Measurements from ENCODE around the gene SPACA7.

SPACA7 gene

DNA sequence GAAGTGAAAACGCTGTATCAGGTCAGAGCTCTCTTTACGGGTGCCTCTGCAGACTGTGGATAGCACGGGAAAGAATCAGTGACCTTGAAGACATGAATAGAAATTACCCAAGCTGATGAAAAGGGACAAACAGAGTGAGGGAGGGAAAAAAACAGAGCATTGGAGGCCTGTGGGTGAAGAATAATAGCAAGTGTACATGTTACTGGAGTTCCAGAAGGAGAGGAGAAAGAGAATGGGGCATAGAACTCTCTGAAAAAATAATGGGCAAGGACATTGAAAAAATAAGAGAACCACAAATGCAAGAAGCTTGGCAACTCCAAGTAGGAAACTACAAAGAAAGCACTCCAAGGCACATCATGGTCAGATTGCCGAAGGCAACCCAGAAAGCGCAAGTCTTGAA is 86.3 kb downstream of the SPACA7 start:
- Histone ChIP-seq H2BK120ac (ENCODE audit: insufficient read depth, low read length, poor library complexity) (no peak overlapping the region), H3K27me3 (ENCODE audit: insufficient read depth, low read length) (no peaks in the 10 kb centered on the region), H3K23ac (ENCODE audit: low read length) (no peak overlapping the region), H3K4me1 (ENCODE audit: control insufficient read depth in 1 of 2, insufficient read depth in 2 of 2, low read length in 2 of 2) (no peaks in the 10 kb centered on the region), H3K4me2 (ENCODE audit: low read length) (no peak overlapping the region), H3K4ac (ENCODE audit: low read depth, low read length) (no peak overlapping the region), H3K18ac (ENCODE audit: low read length) (no peak overlapping the region), H4K8ac (ENCODE audit: low read depth, low read length) (no peak overlapping the region), H3K4me3 (ENCODE audit: low read depth, low read length) (no peak overlapping the region), H2AK5ac (ENCODE audit: low read length) (no peak overlapping the region), H3K14ac (ENCODE audit: low read length) (no peak overlapping the region), H2AFZ (ENCODE audit: insufficient read depth, low read length, poor library complexity) (no peak overlapping the region), H4K12ac (ENCODE audit: low read depth, low read length) (no peak overlapping the region), H3K27ac (ENCODE audit: low read depth, low read length) (no peak overlapping the region), H3K36me3 (ENCODE audit: control insufficient read depth in 1 of 2, insufficient read depth in 2 of 2, low read length in 2 of 2) (no peaks in the 10 kb centered on the region), H3K9me3 (ENCODE audit: insufficient read depth, low read depth, low read length) (peaks cover 4% of the 10 kb centered on the region), H4K91ac (ENCODE audit: low read depth, low read length) (no peak overlapping the region), H3K79me1 (ENCODE audit: low read length) (no peaks in the 10 kb centered on the region), H3K9ac (ENCODE audit: low read length) (no peak overlapping the region), H3K79me2 (ENCODE audit: control insufficient read depth, insufficient read depth, low read length, poor library complexity) (no peaks in the 10 kb centered on the region), H2BK5ac (ENCODE audit: low read depth, low read length, poor library complexity) (no peak overlapping the region), H2BK12ac (ENCODE audit: low read length) (no peak overlapping the region)
- no CpG with 5 or more reads among the region's 5 CpGs for WGBS (ENCODE audit: extremely low coverage, insufficient coverage, insufficient read length)
- DNase-seq = no peak

DNA sequence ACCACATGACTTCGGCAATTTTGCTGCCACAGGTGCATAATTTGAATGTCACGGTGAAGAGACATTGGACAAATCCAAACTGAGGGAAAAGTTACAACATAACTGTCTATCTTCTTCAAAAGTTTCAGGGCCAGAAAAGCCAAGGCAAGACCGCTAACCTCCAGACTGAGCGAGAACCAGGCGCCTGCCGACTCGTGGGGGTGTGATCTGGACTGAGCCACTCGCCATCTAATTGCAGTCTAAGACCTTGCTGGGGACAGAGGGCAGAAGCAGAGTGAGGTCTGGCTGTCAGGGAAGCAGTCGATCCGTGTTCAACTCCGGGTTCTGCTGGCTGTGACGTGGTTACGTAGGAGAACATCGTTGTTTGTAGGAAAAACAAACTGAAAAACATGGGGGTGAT is 88.6 kb downstream of the SPACA7 start:
- Histone ChIP-seq H3K27me3 (ENCODE audit: insufficient read depth, low read length) (no peaks in the 10 kb centered on the region), H3K36me3 (ENCODE audit: control insufficient read depth in 1 of 2, insufficient read depth in 2 of 2, low read length in 2 of 2) (no peaks in the 10 kb centered on the region), H3K27ac (ENCODE audit: low read depth, low read length) (no peak overlapping the region), H2BK12ac (ENCODE audit: low read length) (no peak overlapping the region), H4K91ac (ENCODE audit: low read depth, low read length) (no peak overlapping the region), H3K4me3 (ENCODE audit: low read depth, low read length) (no peak overlapping the region), H2BK5ac (ENCODE audit: low read depth, low read length, poor library complexity) (no peak overlapping the region), H3K9me3 (ENCODE audit: insufficient read depth, low read depth, low read length) (peaks cover 7% of the 10 kb centered on the region), H2BK120ac (ENCODE audit: insufficient read depth, low read length, poor library complexity) (no peak overlapping the region), H3K79me2 (ENCODE audit: control insufficient read depth, insufficient read depth, low read length, poor library complexity) (no peaks in the 10 kb centered on the region), H2AK5ac (ENCODE audit: low read length) (no peak overlapping the region), H3K23ac (ENCODE audit: low read length) (no peak overlapping the region), H4K12ac (ENCODE audit: low read depth, low read length) (no peak overlapping the region), H4K8ac (ENCODE audit: low read depth, low read length) (no peak overlapping the region), H3K14ac (ENCODE audit: low read length) (no peak overlapping the region), H3K18ac (ENCODE audit: low read length) (no peak overlapping the region), H3K4me2 (ENCODE audit: low read length) (no peak overlapping the region), H2AFZ (ENCODE audit: insufficient read depth, low read length, poor library complexity) (no peak overlapping the region), H3K79me1 (ENCODE audit: low read length) (no peaks in the 10 kb centered on the region), H3K4me1 (ENCODE audit: control insufficient read depth in 1 of 2, insufficient read depth in 2 of 2, low read length in 2 of 2) (no peaks in the 10 kb centered on the region), H3K9ac (ENCODE audit: low read length) (no peak overlapping the region), H3K4ac (ENCODE audit: low read depth, low read length) (no peak overlapping the region)
- no CpG with 5 or more reads among the region's 14 CpGs for WGBS (ENCODE audit: extremely low coverage, insufficient coverage, insufficient read length)
- DNase-seq = no peak

- Histone ChIP-seq H3K4me3 (ENCODE audit: low read depth, low read length) (no peak overlapping the region), H3K79me2 (ENCODE audit: control insufficient read depth, insufficient read depth, low read length, poor library complexity) (no peaks in the 10 kb centered on the region), H3K4ac (ENCODE audit: low read depth, low read length) (no peak overlapping the region), H3K14ac (ENCODE audit: low read length) (no peak overlapping the region), H2BK120ac (ENCODE audit: insufficient read depth, low read length, poor library complexity) (no peak overlapping the region), H2BK5ac (ENCODE audit: low read depth, low read length, poor library complexity) (no peak overlapping the region), H3K27ac (ENCODE audit: low read depth, low read length) (no peak overlapping the region), H3K9me3 (ENCODE audit: insufficient read depth, low read depth, low read length) (peaks cover 7% of the 10 kb centered on the region), H3K9ac (ENCODE audit: low read length) (no peak overlapping the region), H4K12ac (ENCODE audit: low read depth, low read length) (no peak overlapping the region), H3K18ac (ENCODE audit: low read length) (no peak overlapping the region), H3K4me1 (ENCODE audit: control insufficient read depth in 1 of 2, insufficient read depth in 2 of 2, low read length in 2 of 2) (no peaks in the 10 kb centered on the region), H4K8ac (ENCODE audit: low read depth, low read length) (no peak overlapping the region), H2AFZ (ENCODE audit: insufficient read depth, low read length, poor library complexity) (no peak overlapping the region), H3K23ac (ENCODE audit: low read length) (no peak overlapping the region), H4K91ac (ENCODE audit: low read depth, low read length) (no peak overlapping the region), H2AK5ac (ENCODE audit: low read length) (no peak overlapping the region), H3K4me2 (ENCODE audit: low read length) (no peak overlapping the region), H3K27me3 (ENCODE audit: insufficient read depth, low read length) (no peaks in the 10 kb centered on the region), H3K36me3 (ENCODE audit: control insufficient read depth in 1 of 2, insufficient read depth in 2 of 2, low read length in 2 of 2) (no peaks in the 10 kb centered on the region), H3K79me1 (ENCODE audit: low read length) (no peaks in the 10 kb centered on the region), H2BK12ac (ENCODE audit: low read length) (no peak overlapping the region)
- no peak for DNase-seq
- WGBS (ENCODE audit: extremely low coverage, insufficient coverage, insufficient read length) = no CpG with 5 or more reads among the region's 35 CpGs
Measured at GRCh38 chr13:112465251-112466131, 89.3 kb downstream of the SPACA7 start.

DNA sequence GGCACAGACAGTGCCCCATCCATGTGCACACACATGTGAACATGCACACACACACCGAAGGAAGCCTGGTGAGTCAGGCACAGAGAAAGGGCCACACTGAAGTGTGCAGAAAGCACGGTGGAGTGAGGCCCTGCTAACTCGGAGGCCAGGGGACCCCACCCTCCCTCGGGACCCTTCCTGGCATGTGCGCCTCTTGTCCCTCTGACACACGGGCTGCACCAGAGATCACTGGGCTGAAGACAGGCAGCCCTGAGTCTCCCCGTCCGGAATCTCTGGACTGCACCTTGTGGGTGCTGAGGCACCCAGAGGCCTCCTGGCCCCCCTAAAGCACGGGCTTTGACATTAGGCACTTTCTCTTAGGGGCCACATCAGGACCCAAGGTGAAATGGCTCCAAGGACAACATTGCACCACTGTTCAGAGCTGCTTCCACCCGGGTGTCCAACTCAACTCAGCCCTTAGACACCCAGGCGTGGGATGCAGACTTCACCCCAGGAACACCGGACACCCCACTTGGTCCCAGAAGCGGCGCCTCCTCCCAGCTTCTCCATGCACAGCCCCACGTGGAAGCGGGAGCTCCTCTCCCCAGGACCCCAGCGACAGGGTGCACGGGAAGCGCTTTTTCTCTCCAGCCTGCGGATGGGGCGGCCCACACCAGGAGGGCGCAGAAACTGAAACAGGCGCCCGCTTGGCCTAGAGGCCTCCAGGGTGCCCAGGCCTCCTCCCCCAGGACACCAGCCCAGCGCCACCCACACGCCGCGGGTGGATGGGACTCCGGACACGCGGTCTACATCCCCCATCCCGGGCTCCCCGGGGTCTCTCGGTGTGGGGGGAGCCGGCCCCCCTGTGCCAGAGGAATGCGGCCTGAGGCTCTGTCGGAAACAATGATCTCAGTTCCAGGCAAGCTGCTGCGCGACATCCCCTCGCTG is 90.2 kb downstream of the SPACA7 start:
- no peaks in the 10 kb centered on the region for H3K27me3 ChIP-seq (ENCODE audit: insufficient read depth, low read length)
- no peaks in the 10 kb centered on the region for H3K79me1 ChIP-seq (ENCODE audit: low read length)
- H3K4me2 ChIP-seq (ENCODE audit: low read length) = no peak overlapping the region
- H3K18ac ChIP-seq (ENCODE audit: low read length) = no peak overlapping the region
- H2BK120ac ChIP-seq (ENCODE audit: insufficient read depth, low read length, poor library complexity) = no peak overlapping the region
- H3K27ac ChIP-seq (ENCODE audit: low read depth, low read length) = no peak overlapping the region
- no peak for DNase-seq
- WGBS (ENCODE audit: extremely low coverage, insufficient coverage, insufficient read length) = no CpG with 5 or more reads among the region's 40 CpGs
- no peak overlapping the region for H4K91ac ChIP-seq (ENCODE audit: low read depth, low read length)
- no peak overlapping the region for H3K4ac ChIP-seq (ENCODE audit: low read depth, low read length)
- no peaks in the 10 kb centered on the region for H3K79me2 ChIP-seq (ENCODE audit: control insufficient read depth, insufficient read depth, low read length, poor library complexity)
- no peak overlapping the region for H4K8ac ChIP-seq (ENCODE audit: low read depth, low read length)
- H4K12ac ChIP-seq (ENCODE audit: low read depth, low read length) = no peak overlapping the region
- H3K36me3 ChIP-seq (ENCODE audit: control insufficient read depth in 1 of 2, insufficient read depth in 2 of 2, low read length in 2 of 2) = no peaks in the 10 kb centered on the region
- H3K4me3 ChIP-seq (ENCODE audit: low read depth, low read length) = no peak overlapping the region
- H3K9me3 ChIP-seq (ENCODE audit: insufficient read depth, low read depth, low read length) = peaks cover 6% of the 10 kb centered on the region
- no peak overlapping the region for H2BK5ac ChIP-seq (ENCODE audit: low read depth, low read length, poor library complexity)
- H3K9ac ChIP-seq (ENCODE audit: low read length) = no peak overlapping the region
- no peaks in the 10 kb centered on the region for H3K4me1 ChIP-seq (ENCODE audit: control insufficient read depth in 1 of 2, insufficient read depth in 2 of 2, low read length in 2 of 2)
- no peak overlapping the region for H3K23ac ChIP-seq (ENCODE audit: low read length)
- H2BK12ac ChIP-seq (ENCODE audit: low read length) = no peak overlapping the region
- no peak overlapping the region for H3K14ac ChIP-seq (ENCODE audit: low read length)
- no peak overlapping the region for H2AFZ ChIP-seq (ENCODE audit: insufficient read depth, low read length, poor library complexity)
- H2AK5ac ChIP-seq (ENCODE audit: low read length) = no peak overlapping the region

All from trophoblast cell (in vitro differentiated cells and primary cell).